Ishikawa (cell line): Measurements from ENCODE around the gene CD247.

Experiments
- EGR1 ChIP-seq: IDR thresholded peaks from 2 replicates; pipeline ENCODE4 v1.6.1; 2012
- NFIC ChIP-seq: IDR thresholded peaks from 2 replicates; pipeline ENCODE4 v1.6.1; 2012
- RAD21 ChIP-seq: IDR thresholded peaks from 2 replicates; pipeline ENCODE4 v1.6.1; 2012; ENCODE audit warnings: low read depth
- TCF12 ChIP-seq: IDR thresholded peaks from 2 replicates; pipeline ENCODE4 v1.6.1; 2012; ENCODE audit warnings: low read depth
- TF ChIP-seq, protein P1 (sequence below): IDR thresholded peaks from 2 replicates; pipeline ENCODE4 v1.6.1; 2012

DNA sequence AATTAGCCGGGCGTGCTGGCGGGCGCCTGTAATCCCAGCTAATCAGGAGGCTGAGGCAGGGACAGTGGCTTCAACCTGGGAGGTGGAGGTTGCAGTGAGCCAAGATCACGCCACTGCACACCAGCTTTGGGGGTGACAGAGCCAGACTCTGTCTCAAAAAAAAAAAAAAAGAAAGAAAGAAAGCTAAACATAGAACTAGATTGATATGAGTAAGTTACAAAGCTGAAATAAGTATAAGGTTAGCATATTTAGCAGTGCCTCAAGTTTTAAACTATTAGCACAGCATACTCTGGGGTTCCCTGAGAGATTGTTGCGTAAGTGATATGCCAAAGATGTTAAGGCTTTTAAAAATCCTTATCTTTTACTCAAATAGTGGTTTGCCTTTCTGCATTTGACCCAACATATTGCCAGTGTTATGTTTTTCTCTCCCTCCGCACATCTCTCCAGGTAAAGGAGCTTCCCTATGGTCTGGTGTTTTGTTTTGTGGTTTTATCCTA, 126.1 kb downstream of the CD247 start:
- TF ChIP-seq RAD21 (no peak), NFIC (no peak), TCF12 (no peak), EGR1 (no peak)
- TF ChIP-seq, protein P1, sequence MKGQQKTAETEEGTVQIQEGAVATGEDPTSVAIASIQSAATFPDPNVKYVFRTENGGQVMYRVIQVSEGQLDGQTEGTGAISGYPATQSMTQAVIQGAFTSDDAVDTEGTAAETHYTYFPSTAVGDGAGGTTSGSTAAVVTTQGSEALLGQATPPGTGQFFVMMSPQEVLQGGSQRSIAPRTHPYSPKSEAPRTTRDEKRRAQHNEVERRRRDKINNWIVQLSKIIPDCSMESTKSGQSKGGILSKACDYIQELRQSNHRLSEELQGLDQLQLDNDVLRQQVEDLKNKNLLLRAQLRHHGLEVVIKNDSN, result no peak
